ENCODE results near the gene IRS2.

GRCh38 chr13:109737606-109738005 lies 48.8 kb downstream of the IRS2 start:
- TF ChIP-seq CTCF (IDR thresholded peaks at IDR 0.05) (no peak), TAF1 (IDR thresholded peaks at IDR 0.05; ENCODE audit: borderline replicate concordance, low read depth, low read length) (no peak), MAX (IDR thresholded peaks at IDR 0.05; ENCODE audit: low read depth) (no peak), POLR2AphosphoS5 (IDR thresholded peaks at IDR 0.05; ENCODE audit: low read depth, low read length) (no peak), CHD2 (IDR thresholded peaks at IDR 0.05; ENCODE audit: low read length, partially characterized antibody) (no peak), SMC3 (IDR thresholded peaks at IDR 0.05; ENCODE audit: low read depth, low read length) (no peak), EZH2phosphoT487 (IDR thresholded peaks at IDR 0.05; ENCODE audit: borderline replicate concordance, low read depth) (no peak), PBX3 (IDR thresholded peaks at IDR 0.05) (no peak), GATA2 (CRISPR knock-in tag; IDR thresholded peaks at IDR 0.05) (no peak), EP300 (IDR thresholded peaks at IDR 0.05; ENCODE audit: borderline replicate concordance in 1 of 2, low read depth in 1 of 2, low read length in 1 of 2) (no peak), GABPA (IDR thresholded peaks at IDR 0.05; ENCODE audit: low read depth) (no peak), YY1 (IDR thresholded peaks at IDR 0.05; ENCODE audit: low read depth) (no peak)

All from SK-N-SH (cell line).